HG02852 (cell line): ENCODE results near the gene FER.
"Not testable (repeated sequence)": the region's sequence is repeated elsewhere in the genome, so short reads cannot be mapped to it uniquely, and the experiment has no call there.

Experiments
- ATAC-seq: cut with Tn5 transposase; IDR thresholded peaks from one replicate; pipeline ENCODE4 v1.9.1; 2021; ENCODE audit warnings: mild to moderate bottlenecking, moderate library complexity; ENCODE audit not compliant: unreplicated experiment

FER gene

GRCh38 chr5:108946008-108946407, 198.3 kb downstream of the FER start:
- ATAC-seq, result no peak

- ATAC-seq, result no peak
These were observed 199.5 kb downstream of the FER start for GRCh38 chr5:108947164-108947563.

- ATAC-seq, result no peak
These were observed 202.6 kb downstream of the FER start for GRCh38 chr5:108950276-108950675.

- ATAC-seq, result no peak
These were observed 206.2 kb downstream of the FER start for GRCh38 chr5:108953940-108954339.

GRCh38 chr5:108957333-108957732, 209.6 kb downstream of the FER start:
- no peak for ATAC-seq

- no peak for ATAC-seq
These were observed 219.2 kb downstream of the FER start for GRCh38 chr5:108966910-108967309.

- no peak for ATAC-seq
These were observed 226.9 kb downstream of the FER start for GRCh38 chr5:108974594-108974993.

GRCh38 chr5:108975697-108976096, 228.0 kb downstream of the FER start:
- ATAC-seq, result no peak

- no peak for ATAC-seq
These were observed 235.9 kb downstream of the FER start for GRCh38 chr5:108983461-108984092.

GRCh38 chr5:108989761-108990392, 242.2 kb downstream of the FER start:
- no peak for ATAC-seq

GRCh38 chr5:108992396-108993085, 244.8 kb downstream of the FER start:
- not testable (repeated sequence) for ATAC-seq

GRCh38 chr5:108993440-108993839, 245.7 kb downstream of the FER start:
- ATAC-seq, result not testable (repeated sequence)

- ATAC-seq, result no peak
These were observed 250.0 kb downstream of the FER start for GRCh38 chr5:108997720-108998119.

GRCh38 chr5:108998216-108998615, 250.5 kb downstream of the FER start:
- ATAC-seq, result no peak

GRCh38 chr5:109003928-109004327, 256.2 kb downstream of the FER start:
- ATAC-seq, result no peak

GRCh38 chr5:109005297-109006009, 257.8 kb downstream of the FER start:
- ATAC-seq, result no peak

GRCh38 chr5:109006129-109006528, 258.4 kb downstream of the FER start:
- no peak for ATAC-seq

- ATAC-seq, result no peak
These were observed 268.6 kb downstream of the FER start for GRCh38 chr5:109016300-109016699.

- ATAC-seq, result no peak
These were observed 274.4 kb downstream of the FER start for GRCh38 chr5:109022056-109022455.

GRCh38 chr5:109025729-109026128, 278.0 kb downstream of the FER start:
- ATAC-seq, result not testable (repeated sequence)

- ATAC-seq, result no peak
These were observed 280.4 kb downstream of the FER start for GRCh38 chr5:109027983-109028607.
